ENCODE measurements around the gene LSAMP. TPM values are rescaled to one million over a fixed set of nuclear protein-coding genes. Genes with fewer than 3 reads are reported as not detected.

LSAMP gene
- total RNA-seq, 3 donors from 2014 or later = 0.78 to 39.8 (median 1.9) TPM

GRCh38 chr3:115877615-115877899 is 567.7 kb downstream of the LSAMP start:
- Histone ChIP-seq H3K4me1 (ENCODE audit: low read depth) (peaks cover 5% of the 10 kb centered on the region), H3K36me3 (ENCODE audit: low read depth) (no peaks in the 10 kb centered on the region), H3K4me3 (no peak overlapping the region), H3K9me3 (no peaks in the 10 kb centered on the region)
- no peak for TF ChIP-seq CTCF (IDR thresholded peaks at IDR 0.05)
- intact Hi-C loops (cut with DNase I, micrococcal nuclease) = no loop called here
- DNase-seq = no peak
- ATAC-seq = no peak

- ATAC-seq (no peak), DNase-seq (no peak)
- Histone ChIP-seq H3K4me3 (no peak overlapping the region), H3K4me1 (ENCODE audit: low read depth) (peaks cover 5% of the 10 kb centered on the region), H3K36me3 (ENCODE audit: low read depth) (no peaks in the 10 kb centered on the region), H3K9me3 (no peaks in the 10 kb centered on the region)
- intact Hi-C loops (cut with DNase I, micrococcal nuclease) = no loop called here
- TF ChIP-seq CTCF (IDR thresholded peaks at IDR 0.05) = no peak
These were observed 568.2 kb downstream of the LSAMP start for GRCh38 chr3:115876876-115877614.

GRCh38 chr3:115875460-115875859 is 569.8 kb downstream of the LSAMP start:
- Histone ChIP-seq H3K4me1 (ENCODE audit: low read depth) (peaks cover 5% of the 10 kb centered on the region), H3K36me3 (ENCODE audit: low read depth) (no peaks in the 10 kb centered on the region), H3K4me3 (no peak overlapping the region), H3K9me3 (no peaks in the 10 kb centered on the region)
- ATAC-seq (no peak), DNase-seq (no peak)
- TF ChIP-seq CTCF (IDR thresholded peaks at IDR 0.05) = no peak
- intact Hi-C loops (cut with DNase I, micrococcal nuclease) = no loop called here

- H3K4me3 ChIP-seq = no peak overlapping the region
- no peaks in the 10 kb centered on the region for H3K9me3 ChIP-seq
- no peak for DNase-seq
- TF ChIP-seq CTCF (IDR thresholded peaks at IDR 0.05) = no peak
- ATAC-seq = no peak
- H3K36me3 ChIP-seq (ENCODE audit: low read depth) = no peaks in the 10 kb centered on the region
- H3K4me1 ChIP-seq (ENCODE audit: low read depth) = peaks cover under 1% of the 10 kb centered on the region
- intact Hi-C loops (cut with DNase I, micrococcal nuclease) = no loop called here
These were observed 573.6 kb downstream of the LSAMP start for GRCh38 chr3:115871735-115872134.

- intact Hi-C loops (cut with DNase I, micrococcal nuclease) = no loop called here
- ATAC-seq (no peak), DNase-seq (no peak)
- H3K4me1 ChIP-seq (ENCODE audit: low read depth) = no peaks in the 10 kb centered on the region
- no peak overlapping the region for H3K4me3 ChIP-seq
- H3K36me3 ChIP-seq (ENCODE audit: low read depth) = no peaks in the 10 kb centered on the region
- no peak for TF ChIP-seq CTCF (IDR thresholded peaks at IDR 0.05)
- no peaks in the 10 kb centered on the region for H3K9me3 ChIP-seq
These were observed 580.4 kb downstream of the LSAMP start for GRCh38 chr3:115864911-115865310.

GRCh38 chr3:115862849-115863248 is 582.4 kb downstream of the LSAMP start:
- no peak for DNase-seq

More at GRCh38 chr3:115862849-115863248, 582.4 kb downstream of the LSAMP start:
- intact Hi-C loops (cut with DNase I, micrococcal nuclease) = no loop called here
- H3K4me3 ChIP-seq = no peak overlapping the region
- TF ChIP-seq CTCF (IDR thresholded peaks at IDR 0.05) = no peak
- H3K9me3 ChIP-seq = no peaks in the 10 kb centered on the region
- no peaks in the 10 kb centered on the region for H3K36me3 ChIP-seq (ENCODE audit: low read depth)
- no peaks in the 10 kb centered on the region for H3K4me1 ChIP-seq (ENCODE audit: low read depth)
- no peak for ATAC-seq
